ENCODE measurements around the gene HEATR3. TPM values are rescaled to one million over a fixed set of nuclear protein-coding genes. Genes with fewer than 3 reads are reported as not detected.
"Not testable (repeated sequence)": the region's sequence is repeated elsewhere in the genome, so short reads cannot be mapped to it uniquely, and the experiment has no call there.

Gene HEATR3
- total RNA-seq, 2 donors from 2014 or later: 5.6 to 11.7 TPM

DNA sequence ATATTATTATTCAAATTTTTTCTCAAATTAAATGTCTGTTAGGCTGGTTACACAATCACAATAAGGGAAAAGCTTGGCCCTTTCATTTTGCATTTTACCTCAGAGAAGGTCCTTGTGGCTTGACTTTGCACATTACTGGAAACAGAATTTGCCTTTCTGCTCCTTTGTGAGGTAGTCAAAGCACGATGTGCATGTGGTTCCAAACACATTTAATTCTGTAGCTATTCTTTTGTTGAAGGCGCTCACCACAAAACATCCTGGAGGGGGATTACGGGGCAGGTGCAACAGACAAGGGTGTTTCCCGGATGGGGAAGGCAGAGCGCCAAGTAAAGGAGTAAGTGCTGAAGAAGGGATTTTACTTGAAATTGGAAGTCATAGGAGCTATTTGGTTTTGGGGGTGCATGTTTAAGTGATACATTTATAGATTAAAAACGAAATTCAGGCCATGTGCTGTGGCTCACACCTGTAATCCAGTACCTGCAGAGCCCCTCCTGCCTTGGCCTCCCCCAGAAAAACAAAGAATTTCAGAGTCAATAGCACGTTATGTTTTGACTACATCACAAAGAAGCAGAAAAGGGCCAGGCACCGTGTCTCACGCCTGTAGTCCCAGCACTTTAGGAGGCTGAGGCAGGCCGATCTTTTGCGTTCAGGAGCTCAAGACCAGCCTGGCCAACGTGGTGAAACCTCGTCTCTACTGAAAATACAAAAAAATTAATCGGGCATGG is 56.1 kb downstream of the HEATR3 start:
- H3K9me3 ChIP-seq: no peaks in the 10 kb centered on the region
- no peak overlapping the region for H3K27ac ChIP-seq
- no peak overlapping the region for H3K4me3 ChIP-seq
- H3K36me3 ChIP-seq: no peaks in the 10 kb centered on the region
- TF ChIP-seq, protein P1, sequence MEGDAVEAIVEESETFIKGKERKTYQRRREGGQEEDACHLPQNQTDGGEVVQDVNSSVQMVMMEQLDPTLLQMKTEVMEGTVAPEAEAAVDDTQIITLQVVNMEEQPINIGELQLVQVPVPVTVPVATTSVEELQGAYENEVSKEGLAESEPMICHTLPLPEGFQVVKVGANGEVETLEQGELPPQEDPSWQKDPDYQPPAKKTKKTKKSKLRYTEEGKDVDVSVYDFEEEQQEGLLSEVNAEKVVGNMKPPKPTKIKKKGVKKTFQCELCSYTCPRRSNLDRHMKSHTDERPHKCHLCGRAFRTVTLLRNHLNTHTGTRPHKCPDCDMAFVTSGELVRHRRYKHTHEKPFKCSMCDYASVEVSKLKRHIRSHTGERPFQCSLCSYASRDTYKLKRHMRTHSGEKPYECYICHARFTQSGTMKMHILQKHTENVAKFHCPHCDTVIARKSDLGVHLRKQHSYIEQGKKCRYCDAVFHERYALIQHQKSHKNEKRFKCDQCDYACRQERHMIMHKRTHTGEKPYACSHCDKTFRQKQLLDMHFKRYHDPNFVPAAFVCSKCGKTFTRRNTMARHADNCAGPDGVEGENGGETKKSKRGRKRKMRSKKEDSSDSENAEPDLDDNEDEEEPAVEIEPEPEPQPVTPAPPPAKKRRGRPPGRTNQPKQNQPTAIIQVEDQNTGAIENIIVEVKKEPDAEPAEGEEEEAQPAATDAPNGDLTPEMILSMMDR (IDR thresholded peaks at IDR 0.05): no peak
- no peaks in the 10 kb centered on the region for H3K4me1 ChIP-seq
- no peak for DNase-seq (ENCODE audit: low spot score)
- no peaks in the 10 kb centered on the region for H3K27me3 ChIP-seq

DNA sequence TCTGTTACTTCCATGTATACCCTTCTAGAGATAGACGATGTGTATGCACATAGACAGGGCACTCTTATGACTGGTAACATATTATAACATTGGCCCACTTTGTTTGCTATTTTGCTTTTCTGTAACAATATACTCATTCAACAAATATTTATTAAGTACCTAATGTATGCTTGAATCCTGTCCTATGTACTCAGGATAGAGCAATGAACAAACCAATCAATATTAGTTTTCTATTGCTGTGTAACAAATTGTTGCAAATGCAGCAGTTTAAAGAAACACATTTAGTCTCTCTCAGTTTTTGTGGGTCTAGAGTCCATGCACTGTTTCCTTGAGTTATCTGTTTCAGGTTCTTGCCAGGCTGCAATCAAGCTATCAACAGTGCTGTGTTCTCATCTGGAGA is 57.6 kb downstream of the HEATR3 start:
- Histone ChIP-seq H3K4me1 (no peaks in the 10 kb centered on the region), H3K36me3 (no peaks in the 10 kb centered on the region), H3K27me3 (no peaks in the 10 kb centered on the region), H3K9me3 (no peaks in the 10 kb centered on the region), H3K27ac (no peak overlapping the region), H3K4me3 (no peak overlapping the region)
- DNase-seq (ENCODE audit: low spot score): no peak
- TF ChIP-seq, protein P1 (IDR thresholded peaks at IDR 0.05): no peak

GRCh38 chr16:50124769-50125168 is 59.0 kb downstream of the HEATR3 start:
- Histone ChIP-seq H3K4me1 (no peaks in the 10 kb centered on the region), H3K27me3 (no peaks in the 10 kb centered on the region), H3K36me3 (no peaks in the 10 kb centered on the region), H3K27ac (no peak overlapping the region), H3K4me3 (no peak overlapping the region), H3K9me3 (no peaks in the 10 kb centered on the region)
- TF ChIP-seq, protein P1 (IDR thresholded peaks at IDR 0.05): no peak
- DNase-seq (ENCODE audit: low spot score): no peak

GRCh38 chr16:50126183-50126582 is 60.4 kb downstream of the HEATR3 start:
- no peaks in the 10 kb centered on the region for H3K4me1 ChIP-seq
- H3K4me3 ChIP-seq: no peak overlapping the region
- no peaks in the 10 kb centered on the region for H3K27me3 ChIP-seq
- no peak overlapping the region for H3K27ac ChIP-seq
- TF ChIP-seq, protein P1 (IDR thresholded peaks at IDR 0.05): no peak
- DNase-seq (ENCODE audit: low spot score): no peak
- no peaks in the 10 kb centered on the region for H3K9me3 ChIP-seq
- H3K36me3 ChIP-seq: no peaks in the 10 kb centered on the region

- not testable (repeated sequence) for DNase-seq (ENCODE audit: low spot score); H3K9me3 ChIP-seq
Observed at GRCh38 chr16:50132571-50132970, 66.8 kb downstream of the HEATR3 start.

DNA sequence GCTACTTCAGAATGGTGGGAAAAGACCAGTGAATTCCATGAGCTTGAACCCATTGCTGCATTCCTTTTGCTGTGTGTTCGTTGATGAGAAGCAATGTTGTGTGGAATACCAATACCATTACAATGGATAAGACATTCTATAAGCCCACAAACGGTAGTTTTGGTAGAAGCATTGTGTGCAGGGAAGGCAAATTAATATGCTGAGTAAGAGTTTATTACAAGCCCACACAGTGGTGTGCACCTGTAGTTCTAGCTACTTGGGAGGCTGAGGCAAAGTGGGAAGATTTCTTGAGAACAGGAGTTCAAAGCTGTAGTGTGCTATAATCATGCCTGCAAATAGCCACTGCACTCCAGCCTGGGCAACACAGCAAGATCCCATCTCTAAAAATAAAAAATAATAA is 67.4 kb downstream of the HEATR3 start:
- Histone ChIP-seq H3K36me3 (no peaks in the 10 kb centered on the region), H3K27ac (no peak overlapping the region), H3K4me1 (no peaks in the 10 kb centered on the region), H3K9me3 (no peaks in the 10 kb centered on the region), H3K4me3 (no peak overlapping the region), H3K27me3 (no peaks in the 10 kb centered on the region)
- no peak for DNase-seq (ENCODE audit: low spot score)
- TF ChIP-seq, protein P1 (IDR thresholded peaks at IDR 0.05): no peak

More at GRCh38 chr16:50132571-50132970, 66.8 kb downstream of the HEATR3 start:
- H3K36me3 ChIP-seq, H3K27me3 ChIP-seq, H3K4me1 ChIP-seq, H3K4me3 ChIP-seq, H3K27ac ChIP-seq: not testable (repeated sequence)
